K562 (cell line): Measurements from ENCODE around the gene CLDN11. TPM values are rescaled to one million over a fixed set of nuclear protein-coding genes. Genes with fewer than 3 reads are reported as not detected.

ENCODE experiments used
- ATAC-seq: fragments of 200-7000 bp; cut with Tn5 transposase; 3 replicates; pipeline ENCODE4 v1.9.1; 2020; ENCODE audit warnings: moderate library complexity
- BruUV-seq: library from RNA; stranded (reverse); fragments of 400-500 nt; replicated peaks from 2 replicates; lab custom pipeline; 2021; lab: Mats Ljungman, UMichigan
- CTCF ChIA-PET: fragments of 300-600 bp; formaldehyde crosslinking; extraction: SDS; loops from one replicate; lab custom pipeline; 2021; ENCODE audit warnings: low intra/inter-chr PET ratio; lab: Yijun Ruan, JAX
- POLR2A ChIA-PET: fragments of 300-600, 350-650 bp; sonication (Branson Sonifier 250); formaldehyde crosslinking; extraction: SDS; loops from one replicate; lab custom pipeline; 2021; ENCODE audit warnings: antibody characterized with exemption, inconsistent platforms; lab: Yijun Ruan, JAX
- DNase-seq, 4 experiments: peaks; one replicate each; pipeline versions ENCODE4 v3.0.0 to v3.0.0-alpha.2; 2011 to 2018; ENCODE audit warnings: low spot score in 3 of 4, mixed read lengths in 3 of 4; ENCODE audit errors: extremely low read depth in 1 of 4
- FAIRE-seq: peaks from 2 replicates; lab custom pipeline; 2011; peaks lifted over from hg19 to GRCh38; lab: Jason Lieb, UNC
- H2AFZ ChIP-seq: 2 replicates; pipeline ENCODE4 v1.6.0; 2011; ENCODE audit warnings: low read depth, low read length, control low read depth, inconsistent platforms
- H3K27ac ChIP-seq: fragments of 200-600 bp; 3 replicates; pipeline ENCODE4 v1.8.0; 2011; ENCODE audit warnings: low read depth, mild to moderate bottlenecking, control low read depth, inconsistent platforms, low read length, moderate library complexity, mixed read lengths; ENCODE audit errors: extremely low read depth
- H3K27me3 ChIP-seq, 2 experiments: fragments of 300-600 bp in 1 of 2; 2 replicates in 1 of 2; 3 replicates in 1 of 2; pipeline versions ENCODE4 v1.6.0 to v1.8.0; 2011; ENCODE audit warnings: inconsistent platforms in 2 of 2, low read length in 2 of 2, mild to moderate bottlenecking in 1 of 2, mixed read lengths in 1 of 2, moderate library complexity in 1 of 2; ENCODE audit not compliant: control insufficient read depth in 2 of 2, insufficient read depth in 2 of 2
- H3K36me3 ChIP-seq: fragments of 300-600 bp; 3 replicates; pipeline ENCODE4 v1.8.0; 2011; ENCODE audit warnings: mild to moderate bottlenecking, low read length, inconsistent platforms; ENCODE audit not compliant: control insufficient read depth, insufficient read depth
- H3K4me1 ChIP-seq, 2 experiments: fragments of 200-600 bp in 1 of 2; replicated peaks in 1 of 2; 2 replicates in 1 of 2; 3 replicates in 1 of 2; pipeline versions ENCODE4 v1.5.1 to v1.8.0; 2011; ENCODE audit warnings: inconsistent platforms in 2 of 2, low read length in 2 of 2, mild to moderate bottlenecking in 1 of 2, mixed read lengths in 1 of 2, moderate library complexity in 1 of 2; ENCODE audit not compliant: control insufficient read depth in 2 of 2, insufficient read depth in 2 of 2
- H3K4me2 ChIP-seq: 2 replicates; pipeline ENCODE4 v1.6.1; 2011; ENCODE audit warnings: low read length, control low read depth, inconsistent platforms, mixed read lengths; ENCODE audit not compliant: insufficient read depth
- H3K4me3 ChIP-seq: fragments of 200-600 bp; sonication (generic), shearing (Covaris generic); 2 replicates; pipeline ENCODE4 v1.5.1; 2016; ENCODE audit warnings: control low read depth, inconsistent platforms
- H3K79me2 ChIP-seq: fragments of 200-600 bp; 3 replicates; pipeline ENCODE4 v1.8.0; 2011; ENCODE audit warnings: low read length, inconsistent platforms; ENCODE audit not compliant: control insufficient read depth, insufficient read depth
- H3K9ac ChIP-seq, 2 experiments: 2 replicates each; pipeline versions ENCODE4 v1.6.0 to v1.6.1; 2011; ENCODE audit warnings: low read depth in 2 of 2, low read length in 2 of 2, control low read depth in 1 of 2, inconsistent platforms in 1 of 2, mild to moderate bottlenecking in 1 of 2, mixed read lengths in 1 of 2; ENCODE audit not compliant: insufficient read depth in 1 of 2
- H3K9me1 ChIP-seq: one replicate; pipeline ENCODE4 v1.6.0; 2011; ENCODE audit warnings: inconsistent platforms, mild to moderate bottlenecking, low read length, moderate library complexity; ENCODE audit not compliant: control insufficient read depth, insufficient read depth
- H3K9me3 ChIP-seq: replicated peaks from 2 replicates; pipeline ENCODE4 v1.5.1; 2011; ENCODE audit warnings: low read depth, low read length, inconsistent platforms; ENCODE audit not compliant: control insufficient read depth, insufficient read depth
- H4K20me1 ChIP-seq: replicated peaks from 2 replicates; pipeline ENCODE4 v1.6.1; 2011; ENCODE audit warnings: low read length, inconsistent platforms, mixed read lengths; ENCODE audit not compliant: control insufficient read depth, insufficient read depth
- ATF6 ChIP-seq: sonication (generic); formaldehyde crosslinking; IDR thresholded peaks from 2 replicates; pipeline ENCODE4 v1.4.0; 2020; ENCODE audit warnings: mild to moderate bottlenecking, missing genetic modification reagents
- CTCF ChIP-seq, 3 experiments: IDR thresholded peaks in 2 of 3; conservative IDR thresholded peaks in 1 of 3; 2 replicates each; pipeline ENCODE4 v1.5.1; 2011 to 2012; ENCODE audit warnings: low read length in 3 of 3, mild to moderate bottlenecking in 3 of 3, control low read depth in 2 of 3, improper control_type of control experiment in 1 of 3, inconsistent platforms in 1 of 3, low read depth in 1 of 3, mixed read lengths in 1 of 3, moderate library complexity in 1 of 3; ENCODE audit not compliant: insufficient read depth in 2 of 3
- MYC ChIP-seq, 2 experiments: fragments of 250-450 bp in 1 of 2; sonication (Bioruptor Pico) in 1 of 2; IDR thresholded peaks; 2 replicates each; pipeline versions ENCODE4 v1.5.1 to v1.6.1; 2012 to 2021; ENCODE audit warnings: low read depth in 2 of 2, borderline replicate concordance in 1 of 2, improper control_type of control experiment in 1 of 2, low read length in 1 of 2, mild to moderate bottlenecking in 1 of 2, moderate library complexity in 1 of 2
- ZNF384 ChIP-seq: IDR thresholded peaks from 2 replicates; pipeline ENCODE4 v1.6.1; 2012; ENCODE audit warnings: low read depth, low read length, improper control_type of control experiment
- WGBS: fragments of 100-300 bp; shearing (Covaris generic); methylation state at CpG from one replicate; pipeline ENCODE4 v1.1.6; 2016; ENCODE audit warnings: low coverage, mixed read lengths; ENCODE audit not compliant: insufficient coverage; ENCODE audit errors: missing lambda C conversion rate; 5-methylcytosine and 5-hydroxymethylcytosine counted together
- in situ Hi-C: fragments of 300-500 bp; cut with MboI; formaldehyde crosslinking; loops from 4 replicates; pipeline ENCODE4 v1.15.0; 2018; ENCODE audit warnings: inconsistent platforms, mixed read lengths
- intact Hi-C: fragments of 100-400 bp; cut with micrococcal nuclease; formaldehyde crosslinking; loops from 2 replicates; pipeline ENCODE4 v1.14.2; 2022
- polyA plus RNA-seq, 8 experiments: library from polyadenylated mRNA; depleted of rRNA in 4 of 8; stranded (reverse) in 5 of 8; unstranded in 3 of 8; fragments of >200 nt; fragmentation: Nextera tagmentation in 2 of 8; fragmentation: Illumina TruSeq in 1 of 8; extraction: Ambion mirVana in 2 of 8; extraction: Trizol in 1 of 8; gene quantifications; 2 replicates each; pipeline versions ENCODE4 v1.2.1 to v1.2.3, GENCODE V29; 2011 to 2014; ENCODE audit warnings: inconsistent platforms in 1 of 8, missing spikeins in 1 of 8
- total RNA-seq, 7 experiments: library from RNA; depleted of rRNA in 6 of 7; stranded (reverse); fragments of >200 nt in 6 of 7; fragmentation: Illumina TruSeq in 2 of 7; extraction: Trizol in 2 of 7; gene quantifications; 2 replicates each; pipeline versions ENCODE4 v1.2.1 to v1.2.3, GENCODE V29; 2011 to 2021; ENCODE audit warnings: low replicate concordance in 1 of 7

CLDN11 gene
- total and polyA plus RNA-seq, 9 of the 15 experiments (the other 6 are each of a cell fraction or from before 2014, with no cell fraction given), result 0.05 to 0.41 (median 0.18) TPM; not detected in 1

- Histone ChIP-seq H3K27me3 (no peaks in the 10 kb centered on the region), H2AFZ (no peak overlapping the region), H3K27ac (no peak overlapping the region), H3K4me3 (no peak overlapping the region), H3K36me3 (peaks cover 9% of the 10 kb centered on the region; the same call in 1 of the 3 replicates), H3K9me1 (no peaks in the 10 kb centered on the region), H3K9me3 (no peaks in the 10 kb centered on the region), H4K20me1 (no peaks in the 10 kb centered on the region), H3K79me2 (peaks cover 41% of the 10 kb centered on the region), H3K4me1 (no peaks in the 10 kb centered on the region), H3K9ac (no peak overlapping the region), H3K4me2 (no peak overlapping the region)
- WGBS, result 50% methylated on average over 2 of the region's 2 CpGs
- CTCF ChIA-PET, result no interaction called here
- POLR2A ChIA-PET, result interaction anchor here (1.0 kb wide), 1 partner anchor 8 kb away, joined by 5 read pairs; no protein-coding TSS in a partner anchor
- FAIRE-seq (no peak), ATAC-seq (no peak), DNase-seq (no peak)
- intact Hi-C loops (no loop called here), in situ Hi-C loops (no loop called here)
- no TSS peak for BruUV-seq
- TF ChIP-seq CTCF (IDR thresholded peaks at IDR 0.05 in 2 of 3, conservative IDR thresholded peaks at IDR 0.05 in 1 of 3; ENCODE audit: insufficient read depth in 2 of 3, low read depth in 1 of 3, low read length in 3 of 3) (peak in 2 of 3 experiments; percentile 28 to 45; a peak in 3 of 6 replicates), MYC (IDR thresholded peaks at IDR 0.05; ENCODE audit: low read depth, low read length) (no peak), MYC (CRISPR knock-in tag; IDR thresholded peaks at IDR 0.05; ENCODE audit: borderline replicate concordance, low read depth) (no peak), ATF6 (CRISPR knock-in tag) (no peak), ZNF384 (peak; percentile 88)
These were observed 49.7 kb upstream of the CLDN11 start for GRCh38 chr3:170368921-170369320.
